ENCODE data around the gene SNCAIP. TPM values are rescaled to one million over a fixed set of nuclear protein-coding genes. Genes with fewer than 3 reads are reported as not detected.
A peak's percentile ranks its signal among the peaks of the same experiment; 100 is the strongest.

Gene SNCAIP
- total RNA-seq, 1 experiment from 2014 or later, result 0.21 TPM

DNA sequence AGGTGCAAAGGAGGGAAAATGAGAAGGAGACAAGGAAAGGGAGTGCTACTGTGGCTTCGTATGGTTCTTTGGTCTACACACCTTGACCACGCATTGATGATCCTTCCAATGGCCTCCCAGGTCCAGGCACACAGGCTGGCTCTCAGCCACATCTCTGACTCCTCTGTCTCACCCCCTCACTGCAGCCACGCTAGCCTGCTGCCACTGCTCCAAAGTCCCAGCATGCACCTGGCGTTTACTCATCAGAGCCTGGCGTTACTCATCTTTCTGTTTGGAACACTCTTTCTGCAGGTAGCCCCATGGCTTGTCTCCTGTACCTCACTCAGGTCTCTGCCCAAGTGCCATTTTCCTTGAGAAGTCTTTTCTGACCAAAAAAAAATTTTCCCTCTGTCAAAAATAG, 195.5 kb downstream of the SNCAIP start:
- ChIA-PET POLR2A (interaction anchor here (0.5 to 1.1 kb wide), 5 partner anchors 13 to 337 kb away, joined by 3 to 4 read pairs (median 3); no protein-coding TSS in a partner anchor), CTCF (interaction anchor here (1.1 to 1.3 kb wide), 2 partner anchors 9 to 10 kb away, joined by 4 read pairs; no protein-coding TSS in a partner anchor)
- Mint-ChIP-seq H3K27ac (ENCODE audit: low read depth, unreplicated experiment) (no peak overlapping the region), H3K27me3 (ENCODE audit: insufficient read depth, unreplicated experiment) (no peaks in the 10 kb centered on the region), H3K4me1 (ENCODE audit: insufficient read depth, unreplicated experiment) (peaks cover 11% of the 10 kb centered on the region), H3K4me3 (ENCODE audit: unreplicated experiment) (no peak overlapping the region), H3K9me3 (ENCODE audit: unreplicated experiment) (no peaks in the 10 kb centered on the region), H3K36me3 (ENCODE audit: insufficient read depth, unreplicated experiment) (no peaks in the 10 kb centered on the region)
- intact Hi-C loops (cut with micrococcal nuclease), result loop anchor here (10.0 kb wide), 1 partner anchor 647 kb away; no protein-coding TSS in a partner anchor
- BruUV-seq (replicated peaks), result no TSS peak
- TF ChIP-seq, protein P1, sequence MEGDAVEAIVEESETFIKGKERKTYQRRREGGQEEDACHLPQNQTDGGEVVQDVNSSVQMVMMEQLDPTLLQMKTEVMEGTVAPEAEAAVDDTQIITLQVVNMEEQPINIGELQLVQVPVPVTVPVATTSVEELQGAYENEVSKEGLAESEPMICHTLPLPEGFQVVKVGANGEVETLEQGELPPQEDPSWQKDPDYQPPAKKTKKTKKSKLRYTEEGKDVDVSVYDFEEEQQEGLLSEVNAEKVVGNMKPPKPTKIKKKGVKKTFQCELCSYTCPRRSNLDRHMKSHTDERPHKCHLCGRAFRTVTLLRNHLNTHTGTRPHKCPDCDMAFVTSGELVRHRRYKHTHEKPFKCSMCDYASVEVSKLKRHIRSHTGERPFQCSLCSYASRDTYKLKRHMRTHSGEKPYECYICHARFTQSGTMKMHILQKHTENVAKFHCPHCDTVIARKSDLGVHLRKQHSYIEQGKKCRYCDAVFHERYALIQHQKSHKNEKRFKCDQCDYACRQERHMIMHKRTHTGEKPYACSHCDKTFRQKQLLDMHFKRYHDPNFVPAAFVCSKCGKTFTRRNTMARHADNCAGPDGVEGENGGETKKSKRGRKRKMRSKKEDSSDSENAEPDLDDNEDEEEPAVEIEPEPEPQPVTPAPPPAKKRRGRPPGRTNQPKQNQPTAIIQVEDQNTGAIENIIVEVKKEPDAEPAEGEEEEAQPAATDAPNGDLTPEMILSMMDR (IDR thresholded peaks at IDR 0.05; ENCODE audit: unreplicated experiment), result no peak
- DNase-seq (ENCODE audit: unreplicated experiment), result peak; percentile 83

DNA sequence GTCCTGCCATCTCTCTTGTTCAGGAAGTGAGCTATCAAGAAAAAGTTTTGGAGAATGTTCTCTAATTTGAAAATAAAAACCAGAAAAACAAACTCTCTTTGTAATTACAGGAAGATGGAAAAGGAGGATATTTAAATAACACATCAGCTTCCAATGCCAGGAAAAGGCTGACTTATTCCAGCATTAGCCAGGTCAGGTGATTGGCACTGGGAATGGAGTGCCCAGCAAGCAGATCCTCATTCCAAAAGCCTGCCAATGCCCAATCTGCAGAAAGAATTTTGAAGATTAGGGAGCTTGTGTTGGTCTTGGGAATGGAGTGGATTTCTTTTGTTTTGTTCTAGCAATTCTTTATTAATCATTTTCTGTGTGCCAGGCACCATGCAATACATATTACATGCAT, 196.6 kb downstream of the SNCAIP start:
- BruUV-seq (replicated peaks), result no TSS peak
- ChIA-PET CTCF (interaction anchor here (0.5 to 1.9 kb wide), 7 partner anchors 7 to 973 kb away, joined by 3 to 9 read pairs (median 4); no protein-coding TSS in a partner anchor), POLR2A (interaction anchor here (0.9 to 1.1 kb wide), 3 partner anchors 14 to 336 kb away, joined by 3 read pairs; no protein-coding TSS in a partner anchor)
- no peak for DNase-seq (ENCODE audit: unreplicated experiment)
- TF ChIP-seq, protein P1 (IDR thresholded peaks at IDR 0.05; ENCODE audit: unreplicated experiment), result no peak
- no peaks in the 10 kb centered on the region for H3K36me3 Mint-ChIP-seq (ENCODE audit: insufficient read depth, unreplicated experiment)
- H3K4me3 Mint-ChIP-seq (ENCODE audit: unreplicated experiment), result no peak overlapping the region
- intact Hi-C loops (cut with micrococcal nuclease), result loop anchor here (10.0 kb wide), 1 partner anchor 646 kb away; no protein-coding TSS in a partner anchor
- no peaks in the 10 kb centered on the region for H3K9me3 Mint-ChIP-seq (ENCODE audit: unreplicated experiment)
- H3K4me1 Mint-ChIP-seq (ENCODE audit: insufficient read depth, unreplicated experiment), result peaks cover 11% of the 10 kb centered on the region
- no peaks in the 10 kb centered on the region for H3K27me3 Mint-ChIP-seq (ENCODE audit: insufficient read depth, unreplicated experiment)
- no peak overlapping the region for H3K27ac Mint-ChIP-seq (ENCODE audit: low read depth, unreplicated experiment)

Other genes starting within 250 kb of the SNCAIP start
- gene LOX, start 234.0 kb upstream of the SNCAIP start, total RNA-seq (2022), result 7.1 and 10.7 TPM in 2 replicates
- gene ZNF474, start 182.7 kb upstream of the SNCAIP start, total RNA-seq (2022), result 0.25 and 0.56 TPM in 2 replicates